Measurements from ENCODE around the gene RRM1.
"Not testable (repeated sequence)": the region's sequence is repeated elsewhere in the genome, so short reads cannot be mapped to it uniquely, and the experiment has no call there.

Gene RRM1

GRCh38 chr11:4094348-4095291 is at the start of gene RRM1:
TSS of gene RRM1 (plus strand) at chr11:4094799. CDS start at chr11:4095013, 214 bp downstream.
- in situ Hi-C loops (cut with MboI; ENCODE audit: low sequenced_read_pairs), result no loop called here

GRCh38 chr11:4044976-4045646 is 49.5 kb upstream of the RRM1 start:
- in situ Hi-C loops (cut with MboI; ENCODE audit: low sequenced_read_pairs), result no loop called here

GRCh38 chr11:4048340-4048739 is 46.3 kb upstream of the RRM1 start:
- in situ Hi-C loops (cut with MboI; ENCODE audit: low sequenced_read_pairs), result no loop called here

- in situ Hi-C loops (cut with MboI; ENCODE audit: low sequenced_read_pairs), result no loop called here
Observed at GRCh38 chr11:4049006-4049405, 45.6 kb upstream of the RRM1 start.

DNA sequence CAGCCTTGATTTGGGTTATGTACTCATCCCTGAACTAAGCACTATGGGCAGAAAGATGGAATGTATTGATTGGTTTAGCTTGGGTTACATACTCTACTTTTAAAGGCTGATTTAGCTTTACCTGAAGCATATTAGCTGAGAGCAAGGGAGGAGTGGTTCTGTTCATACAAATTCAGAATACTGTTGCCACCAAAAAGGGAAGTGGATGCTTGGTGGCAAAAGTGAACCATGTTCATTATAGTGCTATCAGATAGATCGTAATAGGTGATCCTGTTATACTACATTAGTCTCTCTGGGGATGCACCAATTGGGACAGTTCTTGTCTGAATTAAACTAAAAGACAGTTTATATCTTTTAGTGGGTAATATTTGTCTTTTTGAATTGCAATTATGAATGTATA is 44.5 kb upstream of the RRM1 start:
- in situ Hi-C loops (cut with MboI; ENCODE audit: low sequenced_read_pairs), result no loop called here

- in situ Hi-C loops (cut with MboI; ENCODE audit: low sequenced_read_pairs), result not testable (repeated sequence)
Observed at GRCh38 chr11:4053200-4053599, 41.4 kb upstream of the RRM1 start.

DNA sequence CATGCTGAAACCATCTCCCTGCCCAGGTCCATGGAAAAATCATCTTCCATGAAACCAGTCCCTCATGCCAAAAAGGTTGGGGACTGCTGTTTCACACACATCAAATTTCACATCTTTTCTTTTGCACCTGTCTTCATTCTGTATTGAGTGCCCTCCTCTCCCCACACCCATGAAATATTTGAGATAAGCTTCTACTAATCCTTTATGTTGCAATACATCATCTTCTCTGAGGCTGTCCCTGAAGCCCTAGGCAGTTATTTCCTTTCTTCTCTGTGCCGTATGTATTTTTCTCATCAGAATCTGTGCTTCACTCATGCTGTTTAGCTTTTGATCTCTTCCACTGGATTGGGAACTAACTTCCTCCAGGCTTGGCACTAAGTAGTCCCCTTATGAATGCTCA is 40.0 kb upstream of the RRM1 start:
- in situ Hi-C loops (cut with MboI; ENCODE audit: low sequenced_read_pairs), result no loop called here

DNA sequence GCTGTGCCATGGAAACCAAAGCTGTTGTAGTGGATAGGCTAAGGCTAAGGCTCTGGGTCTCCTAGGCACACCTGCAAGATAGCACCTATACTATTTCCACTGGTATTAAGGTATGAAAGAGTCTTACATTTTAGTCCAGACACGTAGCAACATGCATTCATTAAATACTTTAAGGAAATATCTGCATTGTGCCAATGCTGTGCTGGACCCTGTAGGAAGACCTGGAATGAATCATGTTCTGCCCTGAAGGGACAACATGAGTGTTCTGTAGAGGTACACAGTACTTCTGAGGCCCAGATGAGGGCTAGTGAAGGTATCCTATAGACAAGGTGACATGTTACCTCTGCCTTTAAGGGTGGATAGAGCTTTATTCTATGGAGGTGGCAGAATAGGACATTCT is 35.2 kb upstream of the RRM1 start:
- in situ Hi-C loops (cut with MboI; ENCODE audit: low sequenced_read_pairs), result no loop called here

DNA sequence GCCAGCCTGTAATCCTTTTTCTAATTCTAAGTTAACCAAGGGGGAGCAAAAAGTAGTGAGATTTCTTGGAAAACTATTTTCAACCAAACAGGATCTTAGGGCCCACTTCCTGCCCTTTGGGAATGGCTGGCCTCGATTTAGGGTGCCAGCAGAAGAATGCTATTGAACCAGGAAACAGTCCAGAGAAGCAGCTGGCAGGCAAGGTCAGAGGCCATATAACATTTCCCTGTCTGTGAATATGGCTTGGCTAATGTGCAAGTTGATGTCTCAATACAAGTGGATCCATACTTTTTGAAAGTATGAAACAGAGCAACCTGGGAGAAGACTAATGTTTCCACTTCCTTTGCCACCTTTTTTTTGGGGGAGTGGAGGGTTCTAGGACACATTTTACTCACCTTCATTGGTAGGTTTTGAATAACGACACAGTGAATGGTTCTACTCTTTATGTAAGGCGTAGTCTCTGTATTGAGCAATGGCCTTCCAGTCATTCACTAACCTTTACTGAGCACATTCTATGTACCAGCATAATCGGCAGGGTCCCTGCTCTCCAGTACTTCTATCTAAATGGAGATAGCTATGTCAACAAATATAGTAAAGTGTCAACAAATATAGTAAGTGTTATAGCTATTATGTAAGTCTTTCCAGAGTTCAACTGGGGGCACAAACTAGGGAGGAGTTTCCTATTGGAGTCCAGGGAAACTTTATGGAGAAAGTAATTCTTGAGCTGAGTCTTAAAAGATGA is 34.2 kb upstream of the RRM1 start:
- in situ Hi-C loops (cut with MboI; ENCODE audit: low sequenced_read_pairs), result no loop called here

DNA sequence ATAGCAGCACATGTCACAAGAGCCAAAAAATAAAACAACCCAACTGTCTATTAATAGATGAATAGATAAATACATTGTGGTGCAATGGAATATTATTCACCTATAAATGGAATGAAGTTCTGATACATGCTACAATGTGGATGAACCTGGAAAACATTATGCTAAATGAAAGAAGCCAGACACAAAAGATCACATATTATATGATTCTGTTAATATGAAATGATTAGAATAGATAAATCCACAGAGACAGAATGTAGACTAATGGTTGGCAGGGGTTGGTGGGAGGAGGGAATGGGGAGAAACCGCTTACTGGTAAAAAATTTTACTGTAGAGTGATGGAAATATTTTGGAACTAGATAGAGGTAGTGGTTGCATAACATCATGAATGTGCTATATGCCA is 32.9 kb upstream of the RRM1 start:
- in situ Hi-C loops (cut with MboI; ENCODE audit: low sequenced_read_pairs), result no loop called here

- in situ Hi-C loops (cut with MboI; ENCODE audit: low sequenced_read_pairs), result no loop called here
Observed at GRCh38 chr11:4063348-4063747, 31.3 kb upstream of the RRM1 start.

DNA sequence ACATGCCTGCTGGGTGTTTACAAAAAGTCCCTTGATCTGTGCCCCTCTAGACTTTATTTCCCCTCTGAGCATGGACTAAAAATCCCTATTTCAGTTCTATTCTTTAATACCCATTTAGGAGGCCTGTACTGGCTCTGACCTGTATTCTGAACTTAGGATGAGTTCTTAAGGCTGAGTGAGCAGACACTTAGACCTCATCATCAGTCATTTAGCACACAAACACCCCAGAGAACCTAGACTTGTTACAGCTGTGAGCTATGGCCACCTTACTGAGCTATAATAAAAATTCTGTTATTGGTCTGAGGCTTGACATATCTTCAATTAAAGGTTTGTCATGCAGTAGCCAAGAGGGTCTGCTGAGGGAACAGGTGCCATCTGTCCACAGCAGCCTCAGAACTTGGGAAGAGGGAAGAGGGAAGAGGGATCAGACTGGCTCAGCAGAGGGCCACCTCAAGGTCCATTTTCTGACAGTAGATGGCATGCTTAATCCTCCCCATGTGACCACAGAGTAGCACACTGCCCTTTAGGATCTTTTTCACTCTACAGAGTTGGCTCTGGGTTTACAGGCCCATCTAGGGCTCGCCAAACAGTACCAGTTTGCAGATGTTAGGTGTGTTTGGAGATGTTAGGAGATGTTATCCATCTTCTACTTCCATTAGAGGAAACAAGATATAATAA is 30.2 kb upstream of the RRM1 start:
- in situ Hi-C loops (cut with MboI; ENCODE audit: low sequenced_read_pairs), result no loop called here

DNA sequence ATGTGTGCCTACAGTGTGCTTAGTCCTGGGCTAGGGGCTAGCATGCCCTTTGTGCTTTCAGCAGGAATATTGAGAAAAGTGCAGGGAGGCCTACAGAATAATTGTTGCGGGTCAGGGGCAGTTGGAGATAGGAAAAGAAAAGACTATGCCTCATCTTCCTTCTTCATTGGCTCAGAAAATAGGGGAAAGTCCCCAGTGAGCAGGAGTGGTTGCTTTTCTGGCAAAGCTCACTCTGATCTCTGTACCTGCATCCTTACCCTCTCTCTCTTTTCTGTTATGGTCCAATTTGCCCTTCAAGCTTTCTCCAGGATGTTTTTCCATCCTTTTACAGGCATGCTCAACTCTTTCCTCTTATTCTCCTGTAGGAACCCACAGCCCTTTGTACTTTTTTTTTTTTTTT is 29.5 kb upstream of the RRM1 start:
- in situ Hi-C loops (cut with MboI; ENCODE audit: low sequenced_read_pairs), result no loop called here

- in situ Hi-C loops (cut with MboI; ENCODE audit: low sequenced_read_pairs), result no loop called here
Observed at GRCh38 chr11:4065601-4066377, 28.8 kb upstream of the RRM1 start.

GRCh38 chr11:4066910-4067309 is 27.7 kb upstream of the RRM1 start:
- in situ Hi-C loops (cut with MboI; ENCODE audit: low sequenced_read_pairs), result no loop called here

- in situ Hi-C loops (cut with MboI; ENCODE audit: low sequenced_read_pairs), result no loop called here
Observed at GRCh38 chr11:4068962-4069361, 25.6 kb upstream of the RRM1 start.

GRCh38 chr11:4071325-4071724 is 23.3 kb upstream of the RRM1 start:
- in situ Hi-C loops (cut with MboI; ENCODE audit: low sequenced_read_pairs), result loop anchor here (10.0 kb wide), 1 partner anchor 217 kb away; the partner anchor contains the start of gene STIM1

- in situ Hi-C loops (cut with MboI; ENCODE audit: low sequenced_read_pairs), result loop anchor here (10.0 kb wide), 1 partner anchor 217 kb away; the partner anchor contains the start of gene STIM1
Observed at GRCh38 chr11:4071914-4072313, 22.7 kb upstream of the RRM1 start.

DNA sequence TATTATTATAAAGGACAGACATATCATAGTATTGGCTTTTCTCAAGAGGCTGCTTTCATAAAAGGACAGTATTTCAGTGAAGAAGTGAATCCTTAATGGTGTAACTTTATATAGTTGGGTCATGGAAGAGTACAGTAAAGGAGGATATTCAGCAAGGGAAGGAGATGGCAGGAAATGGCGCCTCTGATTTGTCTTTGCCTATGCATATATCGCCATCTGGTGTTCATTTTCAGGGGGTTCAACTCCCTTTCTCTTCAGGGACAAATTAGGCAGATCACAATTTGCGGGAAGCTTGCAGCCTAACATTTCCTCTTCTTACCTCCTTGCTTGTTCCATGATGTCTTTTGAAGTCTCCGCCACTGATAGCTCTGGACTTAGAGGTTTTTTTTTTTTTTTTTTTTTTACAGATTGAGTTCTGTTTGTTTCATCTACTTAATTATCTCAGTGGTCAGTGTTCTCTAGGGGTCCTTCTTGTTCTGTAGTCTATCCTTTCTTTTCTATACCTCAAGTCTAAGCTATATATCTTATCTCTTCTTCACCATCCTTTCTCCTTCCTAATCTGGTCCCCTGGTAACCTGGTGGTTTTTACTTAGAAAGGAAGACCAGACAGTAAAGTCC is 21.8 kb upstream of the RRM1 start:
- in situ Hi-C loops (cut with MboI; ENCODE audit: low sequenced_read_pairs), result loop anchor here (10.0 kb wide), 1 partner anchor 218 kb away; the partner anchor contains the start of gene STIM1
